ENCODE measurements around the gene INSIG1. TPM values are rescaled to one million over a fixed set of nuclear protein-coding genes. Genes with fewer than 3 reads are reported as not detected.

Gene INSIG1
- polyA plus RNA-seq, 3 donors, result 27.9 to 32.7 (median 30.8) TPM

GRCh38 chr7:155263051-155263450, 34.6 kb upstream of the INSIG1 start:
- no peak for DNase-seq

GRCh38 chr7:155263581-155264143, 34.0 kb upstream of the INSIG1 start:
- DNase-seq, result no peak

GRCh38 chr7:155265144-155265543, 32.5 kb upstream of the INSIG1 start:
- no peak for DNase-seq

- no peak for DNase-seq
These were observed 31.7 kb upstream of the INSIG1 start for GRCh38 chr7:155265961-155266360.

GRCh38 chr7:155266440-155266839, 31.2 kb upstream of the INSIG1 start:
- DNase-seq, result no peak

- DNase-seq, result no peak
These were observed 30.7 kb upstream of the INSIG1 start for GRCh38 chr7:155267023-155267422.

- DNase-seq, result no peak
These were observed 30.2 kb upstream of the INSIG1 start for GRCh38 chr7:155267436-155267835.

- no peak for DNase-seq
These were observed 29.5 kb upstream of the INSIG1 start for GRCh38 chr7:155268211-155268610.

GRCh38 chr7:155268921-155269650, 28.6 kb upstream of the INSIG1 start:
- no peak for DNase-seq

GRCh38 chr7:155269766-155270585, 27.7 kb upstream of the INSIG1 start:
- DNase-seq, result no peak

- no peak for DNase-seq
These were observed 26.8 kb upstream of the INSIG1 start for GRCh38 chr7:155270861-155271260.

- DNase-seq, result no peak
These were observed 22.9 kb upstream of the INSIG1 start for GRCh38 chr7:155274633-155275355.

GRCh38 chr7:155276042-155276799, 21.5 kb upstream of the INSIG1 start:
- no peak for DNase-seq

- DNase-seq, result no peak
These were observed 20.8 kb upstream of the INSIG1 start for GRCh38 chr7:155276800-155277375.

GRCh38 chr7:155277385-155277994, 20.2 kb upstream of the INSIG1 start:
- DNase-seq, result no peak

- no peak for DNase-seq
These were observed 18.8 kb upstream of the INSIG1 start for GRCh38 chr7:155278921-155279320.

GRCh38 chr7:155279787-155280445, 17.8 kb upstream of the INSIG1 start:
- DNase-seq, result no peak

GRCh38 chr7:155280446-155281397, 17.0 kb upstream of the INSIG1 start:
- DNase-seq, result no peak

All from renal pelvis (tissue), 4 donors.